ENCODE results near the gene IFRD2.

DNA sequence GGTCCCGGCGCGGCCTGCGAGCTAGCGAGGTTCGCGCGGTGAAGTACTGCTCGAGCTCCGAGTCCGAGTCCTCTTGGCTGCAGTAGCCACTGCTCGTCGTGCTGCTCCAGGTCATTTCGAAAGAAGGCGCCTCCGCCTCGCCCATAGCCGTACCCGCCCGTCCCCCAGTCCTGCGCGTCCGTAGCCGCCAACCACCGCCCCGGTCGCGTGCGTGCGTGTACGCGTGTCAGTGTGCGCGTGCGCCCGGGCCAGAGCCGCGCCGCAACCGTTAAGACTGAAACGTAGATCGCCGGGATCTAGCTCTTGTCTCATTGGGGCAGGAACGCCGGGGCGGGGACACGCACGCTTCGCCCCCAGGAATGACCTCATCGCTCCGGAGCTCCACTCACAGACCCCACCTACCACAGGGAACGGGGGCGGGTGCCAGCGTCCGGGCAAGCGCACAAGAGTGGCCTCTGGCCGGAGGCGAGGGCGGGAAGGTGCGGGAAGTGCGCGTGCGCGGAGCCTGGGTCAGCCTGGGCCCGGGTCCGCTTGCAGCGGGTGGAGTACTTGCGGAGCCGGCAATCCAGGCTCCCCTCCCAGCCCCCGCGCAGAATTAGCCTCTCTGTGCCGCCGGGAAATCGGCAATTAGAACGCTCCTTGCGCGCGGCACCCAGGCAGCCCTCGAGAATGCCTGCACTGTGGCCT is 45.1 kb upstream of the IFRD2 start:
- TF ChIP-seq, protein P1, sequence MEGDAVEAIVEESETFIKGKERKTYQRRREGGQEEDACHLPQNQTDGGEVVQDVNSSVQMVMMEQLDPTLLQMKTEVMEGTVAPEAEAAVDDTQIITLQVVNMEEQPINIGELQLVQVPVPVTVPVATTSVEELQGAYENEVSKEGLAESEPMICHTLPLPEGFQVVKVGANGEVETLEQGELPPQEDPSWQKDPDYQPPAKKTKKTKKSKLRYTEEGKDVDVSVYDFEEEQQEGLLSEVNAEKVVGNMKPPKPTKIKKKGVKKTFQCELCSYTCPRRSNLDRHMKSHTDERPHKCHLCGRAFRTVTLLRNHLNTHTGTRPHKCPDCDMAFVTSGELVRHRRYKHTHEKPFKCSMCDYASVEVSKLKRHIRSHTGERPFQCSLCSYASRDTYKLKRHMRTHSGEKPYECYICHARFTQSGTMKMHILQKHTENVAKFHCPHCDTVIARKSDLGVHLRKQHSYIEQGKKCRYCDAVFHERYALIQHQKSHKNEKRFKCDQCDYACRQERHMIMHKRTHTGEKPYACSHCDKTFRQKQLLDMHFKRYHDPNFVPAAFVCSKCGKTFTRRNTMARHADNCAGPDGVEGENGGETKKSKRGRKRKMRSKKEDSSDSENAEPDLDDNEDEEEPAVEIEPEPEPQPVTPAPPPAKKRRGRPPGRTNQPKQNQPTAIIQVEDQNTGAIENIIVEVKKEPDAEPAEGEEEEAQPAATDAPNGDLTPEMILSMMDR (IDR thresholded peaks at IDR 0.05), result no peak
- TF ChIP-seq POLR2A (IDR thresholded peaks at IDR 0.05), result peak; percentile 66 to 73
- TF ChIP-seq EP300 (IDR thresholded peaks at IDR 0.05), result no peak

Data from gastroesophageal sphincter (tissue), 3 donors.